Osteoblast (primary cell): Measurements from ENCODE around the gene DEAF1. TPM values are rescaled to one million over a fixed set of nuclear protein-coding genes. Genes with fewer than 3 reads are reported as not detected.

ENCODE experiments used
- DNase-seq: peaks from one replicate; pipeline ENCODE4 v3.0.0; 2011; ENCODE audit warnings: low spot score, mixed read lengths; ENCODE audit not compliant: insufficient read length; ENCODE audit errors: missing footprints
- H2AFZ ChIP-seq: 2 replicates; pipeline ENCODE4 v1.6.0; 2011; ENCODE audit warnings: mild to moderate bottlenecking, low read length
- H3K27ac ChIP-seq: 2 replicates; pipeline ENCODE4 v1.5.1; 2011; ENCODE audit warnings: mild to moderate bottlenecking, low read depth, low read length, moderate library complexity
- H3K27me3 ChIP-seq: 2 replicates; pipeline ENCODE4 v1.6.0; 2012; ENCODE audit warnings: mild to moderate bottlenecking, control low read depth, inconsistent platforms, low read length, moderate library complexity; ENCODE audit not compliant: insufficient read depth
- H3K36me3 ChIP-seq: 2 replicates; pipeline ENCODE4 v1.5.1; 2011; ENCODE audit warnings: mild to moderate bottlenecking, low read length, control low read depth, moderate library complexity; ENCODE audit not compliant: insufficient read depth
- H3K4me1 ChIP-seq: 2 replicates; pipeline ENCODE4 v1.5.1; 2011; ENCODE audit warnings: mild to moderate bottlenecking, low read length, control low read depth, moderate library complexity; ENCODE audit not compliant: insufficient read depth
- H3K4me2 ChIP-seq: 2 replicates; pipeline ENCODE4 v1.6.0; 2011; ENCODE audit warnings: mild to moderate bottlenecking, low read length; ENCODE audit not compliant: insufficient read depth
- H3K4me3 ChIP-seq: fragments of 200-600 bp; sonication (generic); 3 replicates; pipeline ENCODE4 v1.5.1; 2012; ENCODE audit warnings: mild to moderate bottlenecking, low read length, inconsistent platforms; ENCODE audit not compliant: insufficient read depth
- H3K79me2 ChIP-seq: 2 replicates; pipeline ENCODE4 v1.6.0; 2012; ENCODE audit warnings: mild to moderate bottlenecking, low read length, control low read depth, inconsistent platforms; ENCODE audit not compliant: insufficient read depth
- H3K9me3 ChIP-seq: 2 replicates; pipeline ENCODE4 v1.5.1; 2011; ENCODE audit warnings: low read depth, low read length, control low read depth
- H4K20me1 ChIP-seq: 2 replicates; pipeline ENCODE4 v1.6.0; 2012; ENCODE audit warnings: mild to moderate bottlenecking, low read length, control low read depth; ENCODE audit not compliant: insufficient read depth
- CTCF ChIP-seq: IDR thresholded peaks from 2 replicates; pipeline ENCODE4 v1.5.1; 2011; ENCODE audit warnings: mild to moderate bottlenecking, low read depth, low read length, moderate library complexity; ENCODE audit errors: extremely low read depth
- total RNA-seq: library from RNA; depleted of rRNA; stranded (reverse); fragments of >200 nt; gene quantifications from 2 replicates; pipeline ENCODE4 v1.2.3, GENCODE V29; 2012

Gene DEAF1
- total RNA-seq, 1 donor = 44.2 TPM

GRCh38 chr11:702462-703461 lies 7.7 kb upstream of the DEAF1 start:
- peak; percentile 92 for DNase-seq
- Histone ChIP-seq H2AFZ (no peak overlapping the region), H3K27ac (no peak overlapping the region)

GRCh38 chr11:701741-702461 lies 6.9 kb upstream of the DEAF1 start:
- H2AFZ ChIP-seq = no peak overlapping the region
- peaks cover 26% of the 10 kb centered on the region for H3K4me1 ChIP-seq
- no peak for TF ChIP-seq CTCF
- H3K79me2 ChIP-seq = peaks cover 40% of the 10 kb centered on the region
- peak; percentile 65 for DNase-seq
- H3K27ac ChIP-seq = no peak overlapping the region
- peaks cover 11% of the 10 kb centered on the region for H3K36me3 ChIP-seq
- no peaks in the 10 kb centered on the region for H3K27me3 ChIP-seq
- no peak overlapping the region for H3K4me2 ChIP-seq
- H4K20me1 ChIP-seq = peaks cover 21% of the 10 kb centered on the region
- no peaks in the 10 kb centered on the region for H3K9me3 ChIP-seq
- no peak overlapping the region for H3K4me3 ChIP-seq

More at GRCh38 chr11:702462-703461, 7.7 kb upstream of the DEAF1 start:
- Histone ChIP-seq H3K9me3 (no peaks in the 10 kb centered on the region), H3K4me3 (no peak overlapping the region), H3K4me2 (peak overlapping the region; percentile 13), H3K36me3 (peaks cover 11% of the 10 kb centered on the region), H3K4me1 (peaks cover 21% of the 10 kb centered on the region), H3K27me3 (no peaks in the 10 kb centered on the region), H3K79me2 (peaks cover 38% of the 10 kb centered on the region), H4K20me1 (peaks cover 17% of the 10 kb centered on the region)
- TF ChIP-seq CTCF = no peak

- Histone ChIP-seq H3K4me3 (no peak overlapping the region), H2AFZ (no peak overlapping the region), H3K27me3 (no peaks in the 10 kb centered on the region), H3K9me3 (no peaks in the 10 kb centered on the region), H3K4me2 (no peak overlapping the region), H3K27ac (no peak overlapping the region), H4K20me1 (peaks cover 21% of the 10 kb centered on the region), H3K4me1 (peaks cover 30% of the 10 kb centered on the region), H3K36me3 (peaks cover 11% of the 10 kb centered on the region), H3K79me2 (peaks cover 38% of the 10 kb centered on the region)
- TF ChIP-seq CTCF = no peak
- DNase-seq = no peak
These were observed 4.7 kb upstream of the DEAF1 start for GRCh38 chr11:699753-700152.

GRCh38 chr11:699116-699508 lies 4.1 kb upstream of the DEAF1 start:
- Histone ChIP-seq H3K36me3 (peaks cover 11% of the 10 kb centered on the region), H3K4me2 (no peak overlapping the region), H3K4me1 (peaks cover 33% of the 10 kb centered on the region), H3K27me3 (no peaks in the 10 kb centered on the region), H2AFZ (no peak overlapping the region), H3K79me2 (peaks cover 40% of the 10 kb centered on the region), H3K27ac (no peak overlapping the region), H3K9me3 (no peaks in the 10 kb centered on the region), H3K4me3 (no peak overlapping the region), H4K20me1 (peaks cover 21% of the 10 kb centered on the region)
- DNase-seq = no peak
- TF ChIP-seq CTCF = no peak
